ENCODE measurements around the gene IFNGR1. TPM values are rescaled to one million over a fixed set of nuclear protein-coding genes. Genes with fewer than 3 reads are reported as not detected.
A peak's percentile ranks its signal among the peaks of the same experiment; 100 is the strongest.

Gene IFNGR1
- total RNA-seq (100 to 1,000 TPM; 102 to 136 TPM), polyA plus RNA-seq (ENCODE audit: insufficient read length in 2 of 2) (10 to 100 TPM; 60.4 to 82.8 TPM)
- long read RNA-seq, donor 1, transcript IFNGR1-201 (7 exons, 2,139 nt), result major isoform, 31 of 31 reads
- long read RNA-seq, donor 1, partial matches to known transcripts, result 0 of 31 reads
- long read RNA-seq, donor 1, other reads (novel, unspliced or antisense), result 0 of 31 reads
- long read RNA-seq, donor 2, transcript IFNGR1-201 (7 exons, 2,139 nt), result major isoform, 15 of 15 reads
- long read RNA-seq, donor 2, partial matches to known transcripts, result 0 of 15 reads
- long read RNA-seq, donor 2, other reads (novel, unspliced or antisense), result 0 of 15 reads
- long read RNA-seq, donor 3, transcript IFNGR1-201 (7 exons, 2,139 nt), result major isoform, 7 of 7 reads
- long read RNA-seq, donor 3, partial matches to known transcripts, result 0 of 7 reads
- long read RNA-seq, donor 3, other reads (novel, unspliced or antisense), result 0 of 7 reads
- long read RNA-seq, donor 4, transcript IFNGR1-201 (7 exons, 2,139 nt), result major isoform, 26 of 32 reads
- long read RNA-seq, donor 4, partial matches to known transcripts, result 6 of 32 reads
- long read RNA-seq, donor 4, other reads (novel, unspliced or antisense), result 0 of 32 reads

DNA sequence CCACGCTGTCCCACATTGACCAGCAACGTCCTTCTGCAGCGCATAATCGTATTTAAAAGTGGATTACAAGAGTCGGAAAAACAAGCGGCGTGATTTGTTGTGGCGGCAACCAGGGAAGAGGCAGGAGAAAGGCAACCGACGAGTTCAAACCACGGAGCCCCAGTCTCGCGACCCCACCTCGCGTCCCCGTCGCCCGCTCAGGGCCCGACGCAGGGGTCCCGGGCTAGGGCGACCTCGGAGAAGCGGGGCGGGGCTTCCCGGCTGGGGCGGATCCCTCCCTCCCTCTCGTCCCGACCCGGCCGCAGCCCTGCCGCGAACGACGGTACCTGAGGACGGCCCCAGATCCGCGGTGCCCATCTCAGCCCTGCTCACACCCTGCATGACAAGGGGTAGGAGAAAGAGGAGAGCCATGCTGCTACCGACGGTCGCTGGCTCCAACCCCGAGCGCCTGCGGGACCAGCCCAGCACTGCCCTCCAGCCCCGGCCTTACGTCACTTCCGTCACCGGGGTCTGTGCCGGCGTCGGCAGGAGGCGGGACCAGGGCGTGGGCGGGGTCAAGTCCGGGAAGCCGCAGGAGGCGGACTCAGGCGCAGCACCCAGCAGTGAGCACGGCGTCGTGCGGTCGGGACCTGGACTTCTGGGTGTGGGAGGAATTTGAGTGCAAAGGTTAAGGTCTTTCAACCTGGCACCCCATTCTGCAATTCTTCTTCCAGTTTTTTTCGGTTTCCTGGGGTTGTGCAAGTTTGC is at the start of gene IFNGR1:
IFNGR1 (minus strand) TSS at position 469 of the 747 bp plus-strand sequence; CDS start at position 411, 58 bp downstream.
- Histone ChIP-seq H3K4me3 (ENCODE audit: low read depth, low read length) (peak within 1 kb of the TSS; percentile 86), H3K4me1 (ENCODE audit: control insufficient read depth, insufficient read depth, low read length) (peaks cover 7% of the 10 kb centered on the region), H3K9me3 (ENCODE audit: control insufficient read depth, insufficient read depth, low read length) (no peaks in the 10 kb centered on the region), H3K27me3 (ENCODE audit: control insufficient read depth, insufficient read depth, low read length) (no peaks in the 10 kb centered on the region), H3K27ac (ENCODE audit: low read depth, low read length) (peak within 1 kb of the TSS; percentile 95), H3K36me3 (ENCODE audit: control insufficient read depth, insufficient read depth, low read length) (no peaks in the 10 kb centered on the region)
- peak; percentile 78 to 97 (median 88) for DNase-seq (ENCODE audit: low read depth in 4 of 6, low spot score in 6 of 6)
- 0% methylated on average over 61 of the region's 64 CpGs for WGBS (ENCODE audit: insufficient coverage)

DNA sequence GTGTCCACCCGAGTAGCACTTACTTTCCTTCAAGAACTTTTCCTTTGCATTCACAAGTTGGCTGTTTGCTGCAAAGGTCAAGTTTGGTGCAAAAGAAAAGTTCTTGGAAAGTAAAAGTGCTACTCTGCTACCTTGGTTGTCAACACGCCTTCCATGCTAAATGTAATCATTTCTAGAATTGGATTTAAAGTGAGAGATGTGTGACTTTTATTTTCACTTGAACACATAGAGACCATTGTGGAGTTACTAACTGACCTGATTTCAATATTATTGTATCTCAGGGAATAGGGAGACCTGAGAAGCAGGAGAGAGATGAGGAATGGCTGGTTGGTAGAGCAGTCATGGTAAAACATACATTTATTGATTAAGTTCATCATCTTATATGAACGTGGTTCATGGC is 49.7 kb upstream of the IFNGR1 start:
- no peaks in the 10 kb centered on the region for H3K4me1 ChIP-seq (ENCODE audit: control insufficient read depth, insufficient read depth, low read length)
- no peaks in the 10 kb centered on the region for H3K27me3 ChIP-seq (ENCODE audit: control insufficient read depth, insufficient read depth, low read length)
- H3K36me3 ChIP-seq (ENCODE audit: control insufficient read depth, insufficient read depth, low read length), result no peaks in the 10 kb centered on the region
- H3K9me3 ChIP-seq (ENCODE audit: control insufficient read depth, insufficient read depth, low read length), result peaks cover 1% of the 10 kb centered on the region
- DNase-seq (ENCODE audit: low read depth in 4 of 6, low spot score in 6 of 6), result no peak
- 80% methylated on average over 1 of the region's 3 CpGs for WGBS (ENCODE audit: insufficient coverage)
- no peak overlapping the region for H3K4me3 ChIP-seq (ENCODE audit: low read depth, low read length)
- no peak overlapping the region for H3K27ac ChIP-seq (ENCODE audit: low read depth, low read length)

DNA sequence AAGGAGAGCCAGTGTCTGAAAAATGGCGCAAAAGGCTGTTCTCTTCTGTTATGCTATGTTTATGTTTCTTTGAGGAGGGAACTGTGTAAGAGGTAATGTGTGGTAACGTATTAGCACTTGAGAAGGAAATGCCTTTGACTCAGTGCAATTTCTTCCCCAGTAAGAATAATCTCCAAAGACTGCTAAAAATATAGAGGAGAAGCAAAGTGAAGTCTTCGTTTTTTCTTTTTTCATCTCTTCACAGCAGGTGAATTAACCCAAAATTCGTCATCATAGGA is 47.1 kb upstream of the IFNGR1 start:
- no peak for DNase-seq (ENCODE audit: low read depth in 4 of 6, low spot score in 6 of 6)
- WGBS (ENCODE audit: insufficient coverage), result 83% methylated on average over 1 of the region's 4 CpGs
- peaks cover under 1% of the 10 kb centered on the region for H3K4me1 ChIP-seq (ENCODE audit: control insufficient read depth, insufficient read depth, low read length)
- H3K9me3 ChIP-seq (ENCODE audit: control insufficient read depth, insufficient read depth, low read length), result peaks cover 1% of the 10 kb centered on the region
- H3K27me3 ChIP-seq (ENCODE audit: control insufficient read depth, insufficient read depth, low read length), result no peaks in the 10 kb centered on the region
- no peak overlapping the region for H3K4me3 ChIP-seq (ENCODE audit: low read depth, low read length)
- no peaks in the 10 kb centered on the region for H3K36me3 ChIP-seq (ENCODE audit: control insufficient read depth, insufficient read depth, low read length)
- no peak overlapping the region for H3K27ac ChIP-seq (ENCODE audit: low read depth, low read length)

DNA sequence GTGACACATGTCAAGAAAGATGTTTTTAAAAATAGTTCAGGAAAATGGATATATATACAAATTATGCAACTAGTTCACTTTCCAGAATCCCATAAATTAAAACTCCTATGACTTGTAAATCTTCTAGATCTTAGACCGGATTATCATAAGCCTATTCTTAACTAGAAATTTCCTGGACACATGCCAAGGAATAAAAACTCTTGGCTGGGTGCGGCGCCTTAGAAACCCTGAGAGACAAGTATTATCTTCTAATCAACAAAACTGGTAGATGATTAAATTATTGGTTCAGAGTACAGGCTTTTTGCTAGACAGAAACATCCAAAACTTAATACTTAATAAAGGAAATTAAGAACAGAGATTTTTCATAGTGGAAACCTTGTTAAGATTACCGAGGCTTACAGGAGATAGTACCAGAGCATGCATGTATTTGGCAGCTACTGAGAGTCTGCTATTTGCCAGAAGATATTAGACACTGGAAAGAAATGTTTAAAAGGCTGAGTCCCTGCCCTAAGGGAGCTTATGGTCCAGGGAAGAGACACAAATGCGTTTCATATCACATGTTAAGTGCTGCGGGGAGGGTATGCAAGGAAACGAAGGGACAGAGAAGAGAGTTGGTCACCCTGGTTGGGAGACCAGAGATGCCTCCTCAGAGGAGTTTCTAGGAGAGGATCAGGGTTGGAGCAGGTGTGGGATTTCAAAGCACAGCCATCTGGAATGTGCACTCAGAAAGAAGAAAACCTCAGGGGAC is 46.5 kb upstream of the IFNGR1 start:
- no peak overlapping the region for H3K4me3 ChIP-seq (ENCODE audit: low read depth, low read length)
- DNase-seq (ENCODE audit: low read depth in 4 of 6, low spot score in 6 of 6), result no peak
- peaks cover 1% of the 10 kb centered on the region for H3K9me3 ChIP-seq (ENCODE audit: control insufficient read depth, insufficient read depth, low read length)
- no peaks in the 10 kb centered on the region for H3K36me3 ChIP-seq (ENCODE audit: control insufficient read depth, insufficient read depth, low read length)
- no peak overlapping the region for H3K27ac ChIP-seq (ENCODE audit: low read depth, low read length)
- peaks cover 3% of the 10 kb centered on the region for H3K4me1 ChIP-seq (ENCODE audit: control insufficient read depth, insufficient read depth, low read length)
- WGBS (ENCODE audit: insufficient coverage), result 90% methylated on average over 4 of the region's 7 CpGs
- no peaks in the 10 kb centered on the region for H3K27me3 ChIP-seq (ENCODE audit: control insufficient read depth, insufficient read depth, low read length)

DNA sequence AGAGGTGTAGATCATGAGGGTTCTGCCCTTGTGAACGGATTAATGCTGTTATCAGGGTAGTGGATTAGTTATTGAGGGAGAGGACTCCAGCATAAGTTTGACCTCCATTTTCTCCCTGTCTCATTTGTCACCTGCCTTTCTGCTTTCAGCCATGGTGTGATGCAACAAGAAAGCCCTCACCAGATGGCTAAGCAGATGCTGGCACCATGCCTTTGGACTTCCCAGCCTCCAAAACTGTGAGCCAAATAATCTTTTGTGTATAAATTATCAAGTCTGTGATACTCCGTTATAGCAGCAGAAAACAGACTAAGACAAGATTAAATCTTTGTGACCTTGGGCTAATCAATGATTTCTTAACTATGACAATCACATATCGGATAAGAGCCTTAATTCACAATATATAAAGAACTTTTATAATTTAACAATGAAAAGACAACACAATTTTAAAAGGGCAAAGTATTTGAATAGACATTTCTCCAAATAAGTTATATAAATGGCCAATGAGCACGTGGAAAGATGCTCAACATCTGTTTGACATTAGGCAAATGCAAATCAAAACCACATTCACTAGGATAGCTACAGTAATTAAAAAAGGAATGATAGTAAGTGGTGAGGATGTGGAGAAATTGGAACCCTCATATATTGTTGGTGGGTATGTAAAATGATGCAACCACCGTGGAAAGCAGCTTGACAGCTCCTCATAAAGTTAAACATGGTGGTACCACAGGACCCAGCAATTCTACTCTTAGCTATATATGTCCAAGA is 45.3 kb upstream of the IFNGR1 start:
- Histone ChIP-seq H3K27ac (ENCODE audit: low read depth, low read length) (no peak overlapping the region), H3K36me3 (ENCODE audit: control insufficient read depth, insufficient read depth, low read length) (no peaks in the 10 kb centered on the region), H3K9me3 (ENCODE audit: control insufficient read depth, insufficient read depth, low read length) (peaks cover 1% of the 10 kb centered on the region), H3K4me1 (ENCODE audit: control insufficient read depth, insufficient read depth, low read length) (peaks cover 3% of the 10 kb centered on the region), H3K27me3 (ENCODE audit: control insufficient read depth, insufficient read depth, low read length) (no peaks in the 10 kb centered on the region), H3K4me3 (ENCODE audit: low read depth, low read length) (no peak overlapping the region)
- peak in 1 of 6 donors; percentile 68 for DNase-seq (ENCODE audit: low read depth in 4 of 6, low spot score in 6 of 6)
- no CpG with 5 or more reads among the region's 5 CpGs for WGBS (ENCODE audit: insufficient coverage)

DNA sequence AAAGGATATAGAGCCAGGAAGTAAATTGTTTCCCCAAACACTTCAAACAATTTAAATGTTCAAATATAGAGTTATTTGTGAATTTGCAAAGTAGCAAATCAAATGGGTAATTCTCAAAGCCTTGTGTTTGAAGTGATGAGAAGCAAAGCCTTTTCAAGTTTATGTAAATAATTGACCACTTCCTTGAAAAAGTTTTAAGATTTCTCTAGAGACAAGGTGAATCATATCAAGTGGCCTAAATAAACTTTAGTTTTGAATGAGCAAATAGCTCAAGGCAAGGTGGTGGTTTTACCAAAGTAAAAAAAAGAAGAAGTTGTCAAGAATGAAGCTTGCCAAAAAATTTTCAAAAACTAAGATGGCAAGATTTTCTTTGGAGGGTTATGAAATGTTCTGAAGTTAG is 42.6 kb upstream of the IFNGR1 start:
- DNase-seq (ENCODE audit: low read depth in 4 of 6, low spot score in 6 of 6), result no peak
- Histone ChIP-seq H3K9me3 (ENCODE audit: control insufficient read depth, insufficient read depth, low read length) (peaks cover 1% of the 10 kb centered on the region), H3K4me3 (ENCODE audit: low read depth, low read length) (no peak overlapping the region), H3K4me1 (ENCODE audit: control insufficient read depth, insufficient read depth, low read length) (peaks cover 3% of the 10 kb centered on the region), H3K27me3 (ENCODE audit: control insufficient read depth, insufficient read depth, low read length) (no peaks in the 10 kb centered on the region), H3K36me3 (ENCODE audit: control insufficient read depth, insufficient read depth, low read length) (no peaks in the 10 kb centered on the region), H3K27ac (ENCODE audit: low read depth, low read length) (peak overlapping the region; percentile 40)

DNA sequence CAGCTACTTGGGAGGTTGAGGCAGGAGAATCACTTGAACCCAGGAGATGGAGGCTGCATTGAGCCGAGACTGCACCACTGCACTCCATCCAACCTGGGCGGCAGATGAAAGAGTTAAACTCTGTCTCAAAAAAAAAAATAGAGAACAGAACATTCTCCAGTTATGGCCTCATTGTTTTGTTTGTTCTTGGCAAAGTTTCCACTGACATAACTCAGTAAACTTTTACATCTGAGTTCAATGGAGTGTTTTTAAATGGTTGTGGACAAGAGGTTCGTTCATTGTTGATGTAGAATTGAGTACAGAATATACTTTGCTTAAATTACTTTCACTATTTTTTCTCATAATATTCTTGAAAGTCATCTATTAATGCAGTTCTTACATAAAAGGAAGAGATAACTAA is 42.2 kb upstream of the IFNGR1 start:
- H3K27ac ChIP-seq (ENCODE audit: low read depth, low read length), result peak overlapping the region; percentile 40
- DNase-seq (ENCODE audit: low read depth in 4 of 6, low spot score in 6 of 6), result peak in 1 of 6 donors; percentile 53
- WGBS (ENCODE audit: insufficient coverage), result no CpG with 5 or more reads among the region's 3 CpGs

DNA sequence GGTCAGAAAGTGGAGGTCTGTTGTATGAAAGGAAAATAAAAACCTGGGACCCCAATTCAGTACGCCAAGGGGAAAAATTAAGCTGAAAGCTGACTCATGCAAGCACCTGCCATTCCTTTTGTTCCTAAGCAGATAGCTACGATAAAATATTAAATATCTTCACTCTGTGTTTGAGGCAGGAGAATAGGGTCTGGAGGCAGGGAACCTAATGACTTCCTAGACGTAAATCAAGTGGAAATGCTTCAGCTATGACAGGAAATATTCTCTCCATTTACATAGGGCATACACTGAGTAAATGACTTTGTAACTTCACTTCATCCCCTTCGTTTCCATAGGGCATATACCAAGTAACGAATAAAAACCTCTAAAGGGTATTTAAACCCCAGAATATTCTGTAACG is 41.0 kb upstream of the IFNGR1 start:
- H3K27ac ChIP-seq (ENCODE audit: low read depth, low read length), result no peak overlapping the region
- no peak overlapping the region for H3K4me3 ChIP-seq (ENCODE audit: low read depth, low read length)
- H3K36me3 ChIP-seq (ENCODE audit: control insufficient read depth, insufficient read depth, low read length), result no peaks in the 10 kb centered on the region
- DNase-seq (ENCODE audit: low read depth in 4 of 6, low spot score in 6 of 6), result no peak
- WGBS (ENCODE audit: insufficient coverage), result 80% methylated on average over 2 of the region's 6 CpGs
- H3K9me3 ChIP-seq (ENCODE audit: control insufficient read depth, insufficient read depth, low read length), result peaks cover 1% of the 10 kb centered on the region
- no peaks in the 10 kb centered on the region for H3K27me3 ChIP-seq (ENCODE audit: control insufficient read depth, insufficient read depth, low read length)
- peaks cover 3% of the 10 kb centered on the region for H3K4me1 ChIP-seq (ENCODE audit: control insufficient read depth, insufficient read depth, low read length)

More for the DNA sequence above, 42.2 kb upstream of the IFNGR1 start:
- Histone ChIP-seq H3K4me1 (ENCODE audit: control insufficient read depth, insufficient read depth, low read length) (peaks cover 3% of the 10 kb centered on the region), H3K4me3 (ENCODE audit: low read depth, low read length) (no peak overlapping the region), H3K27me3 (ENCODE audit: control insufficient read depth, insufficient read depth, low read length) (no peaks in the 10 kb centered on the region), H3K36me3 (ENCODE audit: control insufficient read depth, insufficient read depth, low read length) (no peaks in the 10 kb centered on the region), H3K9me3 (ENCODE audit: control insufficient read depth, insufficient read depth, low read length) (peaks cover 1% of the 10 kb centered on the region)

DNA sequence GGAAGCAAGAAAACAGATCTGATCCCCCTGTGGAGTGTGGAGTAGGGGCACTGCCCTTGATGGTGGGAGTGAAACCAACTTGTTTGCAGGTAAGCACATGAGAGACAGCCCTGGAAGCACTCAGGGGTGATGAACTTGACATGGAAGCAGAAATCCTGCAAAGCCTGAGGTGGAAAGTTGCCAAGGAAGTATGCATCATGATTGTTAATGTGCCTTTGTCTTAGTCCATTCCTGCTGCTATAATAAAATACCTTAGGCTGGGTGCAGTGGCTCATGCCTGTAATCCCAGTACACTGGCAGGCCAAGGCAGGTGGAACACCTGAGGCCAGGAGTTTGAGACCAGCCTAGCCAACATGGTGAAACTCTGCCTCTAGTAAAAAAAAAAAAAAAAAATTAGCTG is 40.2 kb upstream of the IFNGR1 start:
- no peak overlapping the region for H3K27ac ChIP-seq (ENCODE audit: low read depth, low read length)
- H3K9me3 ChIP-seq (ENCODE audit: control insufficient read depth, insufficient read depth, low read length), result peaks cover under 1% of the 10 kb centered on the region
- no peaks in the 10 kb centered on the region for H3K27me3 ChIP-seq (ENCODE audit: control insufficient read depth, insufficient read depth, low read length)
- no peak overlapping the region for H3K4me3 ChIP-seq (ENCODE audit: low read depth, low read length)
- no peak for DNase-seq (ENCODE audit: low read depth in 4 of 6, low spot score in 6 of 6)
- peaks cover 3% of the 10 kb centered on the region for H3K4me1 ChIP-seq (ENCODE audit: control insufficient read depth, insufficient read depth, low read length)
- H3K36me3 ChIP-seq (ENCODE audit: control insufficient read depth, insufficient read depth, low read length), result no peaks in the 10 kb centered on the region
